ENCODE measurements around the gene ELP2. TPM values are rescaled to one million over a fixed set of nuclear protein-coding genes. Genes with fewer than 3 reads are reported as not detected.

Gene ELP2
- total and polyA plus RNA-seq, 12 donors, result 33.7 to 69.2 (median 57.9) TPM

DNA sequence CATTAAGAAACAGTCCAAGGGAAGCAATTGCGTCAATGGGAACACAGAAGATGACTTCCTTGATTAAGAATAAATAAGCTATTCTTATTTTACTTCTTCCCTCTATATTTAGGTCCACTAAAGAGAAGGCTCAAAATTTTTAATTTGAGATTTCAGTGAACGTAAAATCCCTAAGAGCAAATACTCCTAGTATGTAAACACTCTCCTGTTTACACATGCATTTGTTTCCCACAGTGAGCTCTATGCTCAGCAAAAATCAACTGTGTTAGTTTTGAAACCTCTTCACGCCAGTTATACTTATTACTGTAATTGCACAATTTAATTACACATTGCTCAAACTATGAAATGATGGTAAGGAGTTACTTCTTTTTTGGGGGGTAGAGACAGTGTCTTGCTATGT is 9.4 kb upstream of the ELP2 start:
- intact Hi-C loops (cut with DNase I), result loop anchor here in 1 of 10 donors (10.0 kb wide), 1 partner anchor 105 kb away; no protein-coding TSS in a partner anchor
- H3K27ac ChIP-seq, result no peak overlapping the region
- WGBS, 2 donors, result 93 to 97% methylated on average over 3 of the region's 3 CpGs
- H3K4me1 ChIP-seq, result no peaks in the 10 kb centered on the region
- no peak overlapping the region for H3K4me3 ChIP-seq
- no peaks in the 10 kb centered on the region for H3K27me3 ChIP-seq
- no peaks in the 10 kb centered on the region for H3K9me3 ChIP-seq
- no peak for DNase-seq
- TF ChIP-seq, protein P1, sequence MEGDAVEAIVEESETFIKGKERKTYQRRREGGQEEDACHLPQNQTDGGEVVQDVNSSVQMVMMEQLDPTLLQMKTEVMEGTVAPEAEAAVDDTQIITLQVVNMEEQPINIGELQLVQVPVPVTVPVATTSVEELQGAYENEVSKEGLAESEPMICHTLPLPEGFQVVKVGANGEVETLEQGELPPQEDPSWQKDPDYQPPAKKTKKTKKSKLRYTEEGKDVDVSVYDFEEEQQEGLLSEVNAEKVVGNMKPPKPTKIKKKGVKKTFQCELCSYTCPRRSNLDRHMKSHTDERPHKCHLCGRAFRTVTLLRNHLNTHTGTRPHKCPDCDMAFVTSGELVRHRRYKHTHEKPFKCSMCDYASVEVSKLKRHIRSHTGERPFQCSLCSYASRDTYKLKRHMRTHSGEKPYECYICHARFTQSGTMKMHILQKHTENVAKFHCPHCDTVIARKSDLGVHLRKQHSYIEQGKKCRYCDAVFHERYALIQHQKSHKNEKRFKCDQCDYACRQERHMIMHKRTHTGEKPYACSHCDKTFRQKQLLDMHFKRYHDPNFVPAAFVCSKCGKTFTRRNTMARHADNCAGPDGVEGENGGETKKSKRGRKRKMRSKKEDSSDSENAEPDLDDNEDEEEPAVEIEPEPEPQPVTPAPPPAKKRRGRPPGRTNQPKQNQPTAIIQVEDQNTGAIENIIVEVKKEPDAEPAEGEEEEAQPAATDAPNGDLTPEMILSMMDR (IDR thresholded peaks at IDR 0.05), result no peak
- no peak for ATAC-seq
- H3K36me3 ChIP-seq, result peaks cover 0 to 98% (median 17%) of the 10 kb centered on the region in 9 donors

DNA sequence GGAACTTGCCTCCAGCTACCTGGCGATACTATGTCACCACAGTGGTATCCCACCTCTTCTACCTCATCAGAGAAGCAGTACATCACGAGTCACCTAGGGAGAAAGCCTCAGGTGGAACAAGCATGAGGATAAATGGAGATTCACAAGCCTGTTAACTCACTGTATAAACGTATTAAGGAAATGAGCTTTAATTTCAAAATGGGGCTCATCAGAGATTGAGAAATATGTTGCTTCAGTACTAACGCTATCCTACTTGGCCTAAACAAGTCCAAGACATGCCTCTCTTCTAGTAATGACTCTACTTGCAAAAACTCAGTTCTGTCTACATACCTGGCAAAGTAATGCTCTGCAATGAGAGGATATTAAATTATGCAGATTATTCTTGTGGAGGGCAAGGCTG is 4.9 kb upstream of the ELP2 start:
- H3K36me3 ChIP-seq, result peaks cover 0 to 63% (median 16%) of the 10 kb centered on the region in 9 donors
- 95 to 96% methylated on average over 4 of the region's 4 CpGs for WGBS, 2 donors
- no peak for DNase-seq
- TF ChIP-seq, protein P1 (IDR thresholded peaks at IDR 0.05), result no peak
- H3K27ac ChIP-seq, result no peak overlapping the region
- H3K9me3 ChIP-seq, result no peaks in the 10 kb centered on the region
- H3K4me3 ChIP-seq, result no peak overlapping the region
- intact Hi-C loops (cut with DNase I), result loop anchor here in 3 of 10 donors (5.0 to 10.0 kb wide), 2 partner anchors 58 to 110 kb away; partner anchors contain the start of gene RPRD1A (in 3 of the 3)
- H3K27me3 ChIP-seq, result no peaks in the 10 kb centered on the region
- ATAC-seq, result no peak
- H3K4me1 ChIP-seq, result peaks cover 0 to 15% (median 8%) of the 10 kb centered on the region in 9 donors

DNA sequence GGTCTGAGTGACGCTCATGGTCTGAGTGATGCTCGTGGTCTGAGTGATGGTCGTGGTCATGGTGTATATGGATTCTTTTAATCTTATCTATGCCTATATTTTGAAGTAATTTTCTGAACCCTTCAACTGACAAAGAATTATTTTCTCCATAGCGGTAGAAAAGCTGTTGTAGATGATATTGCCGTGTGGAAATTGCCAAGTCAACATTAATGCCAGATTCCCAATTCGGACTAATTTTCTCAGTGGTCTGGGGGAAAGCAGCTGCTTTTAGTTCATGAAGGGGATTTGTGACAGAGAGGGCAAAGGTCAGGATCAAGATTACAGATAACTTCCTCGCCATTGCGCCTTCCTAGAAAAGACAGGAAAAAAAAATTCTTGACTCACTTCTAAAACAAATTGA is 3.0 kb upstream of the ELP2 start:
- peaks cover 0 to 33% (median 22%) of the 10 kb centered on the region in 9 donors for H3K4me1 ChIP-seq
- WGBS, 2 donors, result 93 to 95% methylated on average over 8 of the region's 8 CpGs
- H3K27me3 ChIP-seq, result no peaks in the 10 kb centered on the region
- ATAC-seq, result no peak
- no peaks in the 10 kb centered on the region for H3K9me3 ChIP-seq
- H3K27ac ChIP-seq, result no peak overlapping the region
- no peak overlapping the region for H3K4me3 ChIP-seq
- TF ChIP-seq, protein P1 (IDR thresholded peaks at IDR 0.05), result no peak
- peaks cover 0 to 45% (median 10%) of the 10 kb centered on the region in 9 donors for H3K36me3 ChIP-seq
- no peak for DNase-seq
- intact Hi-C loops (cut with DNase I), result loop anchor here in 3 of 10 donors (5.0 to 10.0 kb wide), 2 partner anchors 59 to 112 kb away; partner anchors contain the start of gene RPRD1A (in 3 of the 3)

DNA sequence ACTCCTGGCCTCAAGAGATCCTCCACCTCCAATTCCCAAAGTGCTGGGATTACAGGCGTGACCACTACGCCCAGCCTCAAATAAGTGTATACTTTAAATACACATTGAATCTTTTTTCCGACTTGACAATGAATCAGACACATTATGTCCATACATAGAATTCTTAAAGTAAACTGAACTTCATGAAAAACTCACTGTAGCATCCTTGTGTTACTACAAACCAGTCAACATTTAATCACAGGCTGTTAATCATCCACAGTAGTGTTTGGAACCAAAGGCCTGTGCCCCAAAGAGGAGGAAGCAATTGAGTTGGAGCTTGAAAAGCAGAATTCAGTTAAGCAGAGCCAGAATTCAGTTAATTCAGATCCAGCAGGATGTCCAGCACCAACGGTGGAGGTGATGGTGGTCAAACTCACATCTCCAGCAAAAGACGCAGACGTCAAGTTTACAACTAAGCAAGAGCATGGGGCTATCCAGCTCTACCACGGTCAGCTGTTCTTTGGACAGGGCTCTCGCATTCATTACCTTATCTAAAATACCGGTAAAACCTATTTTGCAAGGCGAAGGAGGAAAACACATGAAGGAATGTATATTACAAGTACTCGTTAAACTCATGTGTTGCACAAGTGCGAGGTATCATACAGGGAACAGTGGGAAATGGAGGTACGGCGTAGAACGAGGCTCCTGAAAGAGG is 1.7 kb upstream of the ELP2 start:
- intact Hi-C loops (cut with DNase I), result loop anchor here in 4 of 10 donors (2.0 to 10.0 kb wide), 3 partner anchors 61 to 113 kb away; partner anchors contain the start of gene RPRD1A (in 4 of the 4)
- 40 to 41% methylated on average over 15 of the region's 15 CpGs for WGBS, 2 donors
- no peak for DNase-seq
- Histone ChIP-seq H3K4me1 (peaks cover 0 to 42% (median 32%) of the 10 kb centered on the region in 9 donors), H3K27me3 (no peaks in the 10 kb centered on the region), H3K27ac (no peak overlapping the region), H3K4me3 (peak overlapping the region; percentile 89 to 98 (median 96)), H3K36me3 (peaks cover 0 to 33% (median 7%) of the 10 kb centered on the region in 9 donors), H3K9me3 (no peaks in the 10 kb centered on the region)
- TF ChIP-seq, protein P1 (IDR thresholded peaks at IDR 0.05), result no peak
- no peak for ATAC-seq

Data from heart right ventricle (tissue), 16 donors.